RPMI7951 (cell line): ENCODE results near the gene MSH6. TPM values are rescaled to one million over a fixed set of nuclear protein-coding genes. Genes with fewer than 3 reads are reported as not detected.

Experiments
- DNase-seq: peaks from one replicate; pipeline ENCODE4 v3.0.0-alpha.2; 2012; ENCODE audit warnings: low read depth
- total RNA-seq: library from RNA; depleted of rRNA; stranded (reverse); fragments of >200 nt; shearing (Covaris generic); gene quantifications from 2 replicates; pipeline ENCODE4 v1.2.3, GENCODE V29; 2014; rRNA removed

Gene MSH6
- total RNA-seq = 55.7 and 56.4 TPM in 2 replicates

- peak; percentile 90 for DNase-seq
These were observed at the start of gene MSH6 for GRCh38 chr2:47782671-47783485. MSH6 (plus strand) TSS chr2:47783145; CDS start chr2:47783234, 89 bp downstream.

GRCh38 chr2:47735136-47735869, 47.6 kb upstream of the MSH6 start:
- no peak for DNase-seq

- DNase-seq = no peak
These were observed 47.0 kb upstream of the MSH6 start for GRCh38 chr2:47735912-47736311.

GRCh38 chr2:47737191-47737975, 45.6 kb upstream of the MSH6 start:
- no peak for DNase-seq

GRCh38 chr2:47738331-47738730, 44.6 kb upstream of the MSH6 start:
- no peak for DNase-seq

DNA sequence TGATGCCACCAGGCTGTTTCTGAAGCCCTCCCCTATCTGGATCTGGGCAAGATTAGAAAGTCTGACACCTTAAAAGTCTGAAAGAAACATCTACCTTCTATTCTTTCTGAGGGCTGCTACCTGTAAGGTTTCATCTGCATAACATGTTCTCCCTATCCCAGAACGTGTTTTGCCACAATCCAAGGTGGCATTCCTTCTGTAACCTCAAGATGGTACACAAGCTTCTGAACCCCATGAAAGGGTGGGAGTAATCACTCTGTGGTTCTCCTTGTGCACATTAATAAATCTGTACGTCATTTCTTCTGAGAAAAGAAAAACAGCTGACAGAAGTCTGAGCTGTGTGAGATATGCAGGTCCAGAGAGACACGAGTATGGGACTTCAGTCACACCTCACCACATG, 41.8 kb upstream of the MSH6 start:
- no peak for DNase-seq

DNA sequence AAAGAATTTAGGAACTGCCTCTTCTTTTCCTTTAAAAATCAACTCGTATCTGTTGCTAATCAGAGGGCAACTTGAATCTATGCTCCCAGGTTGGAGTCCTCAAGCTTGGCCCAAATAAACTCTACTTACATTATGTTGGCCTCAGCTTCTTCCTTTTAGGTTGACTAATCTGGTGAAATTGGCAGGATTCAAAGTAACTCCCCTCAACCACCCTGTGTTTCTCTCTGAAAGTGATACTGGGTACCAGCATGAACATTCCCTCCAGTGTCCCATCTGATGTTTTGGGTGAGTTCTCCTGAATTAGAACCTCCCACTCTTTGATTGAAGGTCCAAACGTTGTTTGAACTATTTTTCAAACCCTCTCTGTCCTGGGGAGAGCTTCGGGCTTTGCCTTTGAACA, 41.3 kb upstream of the MSH6 start:
- no peak for DNase-seq

- no peak for DNase-seq
These were observed 38.9 kb upstream of the MSH6 start for GRCh38 chr2:47744074-47744473.

DNA sequence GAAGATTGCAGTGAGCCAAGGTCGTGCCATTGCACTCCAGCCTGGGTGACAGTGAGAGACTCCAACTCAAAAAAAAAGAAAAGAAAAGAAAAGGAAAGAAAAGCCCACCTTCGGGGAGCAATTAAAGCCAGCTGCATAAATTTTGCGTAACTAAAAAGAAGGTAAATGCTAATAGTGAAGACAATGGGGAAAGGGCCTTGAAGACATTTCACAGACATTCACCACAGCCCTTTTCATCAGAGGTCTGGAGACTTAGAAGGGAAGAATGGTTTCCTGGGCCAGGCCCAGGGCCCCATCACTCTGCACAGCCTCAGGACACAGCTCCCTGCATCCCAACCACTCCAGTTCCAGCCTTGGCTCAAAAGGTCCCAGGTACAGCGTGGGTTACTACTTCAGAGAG, 35.1 kb upstream of the MSH6 start:
- DNase-seq = no peak

DNA sequence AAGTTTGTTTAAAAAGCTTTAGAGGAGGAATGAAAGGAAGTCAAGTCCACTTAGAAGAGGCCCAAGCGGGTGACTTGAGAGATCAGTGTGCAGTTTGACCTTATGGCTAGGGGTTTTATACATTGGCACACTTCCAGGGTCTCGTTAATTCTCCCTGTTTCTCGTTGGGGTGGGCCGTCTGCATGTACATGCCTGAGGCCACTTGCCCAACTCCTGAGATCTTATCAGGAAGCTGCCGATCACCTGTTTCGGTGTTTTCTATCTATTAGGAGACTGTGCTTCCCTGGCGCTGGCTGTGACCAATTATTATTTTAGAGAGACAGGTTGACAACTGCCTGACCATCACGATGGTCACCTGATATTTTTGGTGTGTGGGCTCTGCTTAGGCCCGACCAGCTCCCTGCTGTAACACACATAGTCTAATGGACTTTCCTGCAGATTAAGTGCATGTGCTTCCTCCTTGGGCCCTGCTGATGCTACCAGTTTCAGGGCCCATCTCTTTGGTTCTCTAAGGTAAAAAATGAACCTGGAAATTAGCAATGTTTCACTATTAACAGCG, 31.0 kb upstream of the MSH6 start:
- DNase-seq = no peak

- DNase-seq = no peak
These were observed 15.5 kb upstream of the MSH6 start for GRCh38 chr2:47767497-47767844.

DNA sequence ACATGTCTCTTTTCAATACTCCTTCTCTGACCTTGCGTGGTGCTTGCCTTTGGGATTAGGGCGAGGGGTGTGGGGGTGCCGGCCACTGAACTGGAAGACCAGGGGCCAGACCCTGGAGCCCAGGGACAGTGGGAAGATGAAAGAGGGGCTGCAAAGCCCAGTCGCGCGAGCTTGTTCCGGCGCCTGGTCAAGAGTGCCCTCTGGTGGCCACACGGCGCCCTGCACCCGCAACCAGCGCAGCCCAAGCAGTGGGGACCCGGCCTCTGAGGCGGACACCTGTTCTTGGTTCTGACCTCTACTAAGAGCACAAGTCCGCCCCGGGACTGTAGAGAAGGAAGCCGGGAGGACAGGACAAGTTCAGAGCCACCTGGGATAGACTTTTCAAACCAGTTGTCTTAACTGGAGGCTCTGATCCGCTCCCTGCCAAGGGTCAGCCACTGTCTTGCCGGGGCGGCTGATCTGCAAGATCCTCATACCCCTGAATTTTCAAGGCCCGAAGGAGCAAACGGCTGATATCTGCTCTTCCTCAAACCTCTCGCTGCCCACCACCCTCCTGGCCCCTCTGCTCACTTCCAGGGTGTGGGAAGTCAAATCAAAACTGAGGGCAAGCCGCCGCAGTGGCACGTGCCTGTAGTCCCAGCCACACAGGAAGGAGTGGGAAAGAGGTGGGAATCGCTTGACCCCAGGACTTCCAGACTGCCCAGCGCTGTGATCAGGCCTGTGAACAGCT, 14.9 kb upstream of the MSH6 start:
- peak; percentile 38 for DNase-seq

- DNase-seq = no peak
These were observed 13.6 kb upstream of the MSH6 start for GRCh38 chr2:47769318-47769717.

DNA sequence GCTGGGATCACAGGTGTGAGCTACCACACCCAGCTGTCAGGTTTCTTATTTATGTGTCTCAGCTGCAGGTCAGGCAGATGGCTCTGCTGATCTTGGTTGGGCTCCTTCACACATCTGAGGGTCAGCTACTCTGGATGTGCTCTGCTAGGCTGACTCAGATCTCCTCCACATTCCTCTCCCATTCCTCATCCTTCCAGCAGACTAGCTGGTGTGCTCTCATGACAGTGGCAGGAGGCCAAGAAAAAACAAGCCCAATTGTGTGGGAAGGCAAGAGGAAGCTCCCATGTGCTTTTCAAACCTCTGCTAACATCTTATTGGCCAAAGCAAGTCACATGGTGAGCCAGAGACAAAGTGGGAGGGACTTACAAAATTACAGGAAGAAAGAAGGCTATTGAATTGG, 11.7 kb upstream of the MSH6 start:
- peak; percentile 90 for DNase-seq

DNA sequence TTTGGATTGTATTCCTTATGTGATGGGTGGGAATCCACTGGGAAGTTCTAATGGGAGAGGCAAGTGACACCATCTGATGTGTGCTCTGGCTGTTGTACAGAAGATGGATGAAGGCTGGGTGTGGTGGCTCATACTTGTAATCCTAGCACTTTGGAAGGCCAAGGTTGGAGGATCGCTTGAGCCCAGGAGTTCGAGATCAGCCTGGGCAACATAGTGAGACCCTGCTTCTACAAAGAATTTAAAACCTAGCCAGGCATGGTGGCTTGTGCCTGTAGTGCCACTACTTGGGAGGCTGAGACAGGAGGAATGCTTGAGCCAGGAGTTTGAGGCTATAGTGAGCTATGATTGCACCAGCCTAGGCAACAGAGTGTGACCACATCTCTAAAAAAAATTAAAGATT, 10.6 kb upstream of the MSH6 start:
- DNase-seq = no peak

DNA sequence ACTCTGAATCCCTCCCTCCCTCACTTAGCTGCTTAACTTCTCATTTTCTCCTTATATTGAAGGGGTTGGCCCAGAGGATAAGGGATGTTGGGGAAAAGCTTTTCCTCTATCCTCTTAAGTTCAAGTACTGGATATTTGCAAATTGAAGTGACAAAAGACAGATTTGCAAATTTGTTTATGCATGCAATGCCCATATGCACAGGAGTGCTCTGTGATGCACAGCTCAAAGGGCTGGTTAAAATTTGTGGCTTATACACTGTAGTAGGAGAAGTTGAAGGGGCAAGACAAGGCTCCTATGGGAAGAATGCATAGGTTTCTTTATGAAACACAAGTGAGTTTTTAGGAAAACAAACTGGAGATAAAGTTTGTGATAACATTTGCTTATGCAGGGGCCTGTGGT, 8.4 kb upstream of the MSH6 start:
- no peak for DNase-seq

- DNase-seq = no peak
These were observed 5.5 kb upstream of the MSH6 start for GRCh38 chr2:47777277-47777937.

- DNase-seq = no peak
These were observed 4.1 kb upstream of the MSH6 start for GRCh38 chr2:47778698-47779425.

DNA sequence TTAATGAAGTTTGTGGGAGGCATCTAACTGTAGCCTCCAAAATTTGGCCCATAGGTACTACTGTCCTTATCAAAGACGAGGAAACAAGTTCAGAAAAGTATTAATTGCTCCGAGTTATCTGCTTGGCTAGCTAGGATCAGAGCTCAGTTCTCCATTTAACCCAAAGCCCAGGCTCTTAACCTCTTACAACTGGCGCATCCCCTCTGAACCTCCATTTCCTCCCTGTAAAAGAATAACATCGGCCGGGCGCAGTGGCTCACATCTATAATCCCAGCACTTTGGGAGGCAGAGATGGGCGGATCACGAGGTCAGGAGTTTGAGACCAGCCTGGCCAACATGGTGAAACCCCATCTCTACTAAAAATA, 3.5 kb upstream of the MSH6 start:
- no peak for DNase-seq

- DNase-seq = no peak
These were observed 619 bp upstream of the MSH6 start for GRCh38 chr2:47782381-47782670.
